Body of pancreas (tissue), 4 donors: Measurements from ENCODE around the gene PTPRJ. TPM values are rescaled to one million over a fixed set of nuclear protein-coding genes. Genes with fewer than 3 reads are reported as not detected.

Experiments
- ATAC-seq: fragments of 150-250 bp; one replicate; pipeline ENCODE4 v1.9.1; 2016
- DNase-seq, 4 donors: peaks; one replicate each; pipeline ENCODE4 v3.0.0-alpha.2; 2019
- H3K27ac ChIP-seq, 4 donors: fragments of 200-600 bp; sonication (generic); 1 replicate in 3 of 4; 2 replicates in 1 of 4; pipeline versions ENCODE4 v1.5.1 to v1.6.1; 2016 to 2019; ENCODE audit warnings: mild to moderate bottlenecking in 1 of 4, mixed read lengths in 1 of 4, moderate library complexity in 1 of 4
- H3K27me3 ChIP-seq, 2 donors: fragments of 200-600 bp; sonication (generic); one replicate each; pipeline ENCODE4 v1.6.0; 2016; ENCODE audit warnings: mild to moderate bottlenecking in 1 of 2
- H3K36me3 ChIP-seq, 2 donors: fragments of 200-600 bp; sonication (generic); replicated peaks in 1 of 2; 2 replicates each; pipeline ENCODE4 v1.5.1; 2016; ENCODE audit warnings: low read depth in 2 of 2; ENCODE audit not compliant: insufficient read depth in 1 of 2
- H3K4me1 ChIP-seq: fragments of 200-600 bp; sonication (generic); one replicate; pipeline ENCODE4 v1.6.0; 2016
- H3K4me3 ChIP-seq, 2 donors: fragments of 200-600 bp; sonication (generic); 1 replicate in 1 of 2; 2 replicates in 1 of 2; pipeline ENCODE4 v1.5.1; 2016 to 2019
- H3K9me3 ChIP-seq, 3 donors: fragments of 200-600 bp; sonication (generic); 1 replicate in 2 of 3; 2 replicates in 1 of 3; pipeline ENCODE4 v1.5.1; 2016
- POLR2A ChIP-seq, 3 donors: fragments of 450-650 bp; IDR thresholded peaks; one replicate each; pipeline ENCODE4 v1.6.1; 2016; ENCODE audit warnings: antibody characterized with exemption in 3 of 3, mild to moderate bottlenecking in 2 of 3
- WGBS, 2 donors: methylation state at CpG; one replicate each; pipeline ENCODE4 v1.1.5; 2017; 5-methylcytosine and 5-hydroxymethylcytosine counted together
- intact Hi-C: fragments of 100-400 bp; cut with DNase I; formaldehyde crosslinking; loops from one replicate; pipeline ENCODE4 v1.15.1; 2023
- total RNA-seq, 2 donors: library from RNA; depleted of rRNA; stranded (reverse); fragments of >200 nt; gene quantifications; one replicate each; pipeline ENCODE4 v1.1.0, GENCODE V29; 2016
- TF ChIP-seq, protein P1 (sequence below), 7 experiments: fragments of 450-650 bp in 4 of 7; fragments of 200-600 bp in 3 of 7; sonication (generic) in 3 of 7; IDR thresholded peaks; one replicate each; pipeline ENCODE4 v1.5.1; 2016 to 2019; ENCODE audit warnings: antibody characterized with exemption in 7 of 7

PTPRJ gene
- total RNA-seq, 2 donors from 2014 or later: 10.9 to 17.1 TPM

DNA sequence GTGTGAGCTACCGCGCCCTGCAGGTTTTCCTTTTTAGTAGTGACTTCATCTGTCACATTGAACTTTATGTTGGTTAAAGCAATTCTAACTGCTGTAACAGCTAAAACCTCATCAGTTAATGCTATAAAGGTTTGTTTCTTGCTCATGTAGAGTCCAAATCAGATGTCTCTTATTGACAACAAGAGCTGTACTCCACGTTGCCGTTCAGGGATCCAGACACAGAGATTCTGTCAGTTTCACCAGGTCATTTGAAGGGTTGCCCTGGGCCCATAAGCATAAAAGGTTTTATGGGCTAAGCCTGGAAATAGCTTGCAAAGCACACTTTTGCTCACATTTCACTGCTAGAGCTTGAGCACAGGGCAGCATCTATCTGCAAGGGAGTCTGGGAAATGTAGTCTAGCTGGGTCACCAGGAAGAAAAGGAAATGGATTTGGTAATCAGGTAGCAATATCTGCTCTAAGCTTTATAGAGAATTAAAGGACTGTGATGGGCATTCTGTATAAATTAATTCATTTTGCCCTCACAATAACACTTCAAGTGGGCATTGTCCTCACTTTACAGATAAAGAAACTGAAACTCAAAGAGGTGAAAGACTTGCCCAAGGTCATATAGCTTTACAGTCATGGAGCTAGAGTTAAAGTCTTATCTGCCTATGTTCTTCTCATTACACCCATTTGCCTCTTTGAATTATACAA lies 25.2 kb upstream of the PTPRJ start:
- intact Hi-C loops: no loop called here
- no peak for ATAC-seq
- no peaks in the 10 kb centered on the region for H3K27me3 ChIP-seq
- no peak overlapping the region for H3K4me3 ChIP-seq
- H3K9me3 ChIP-seq: no peaks in the 10 kb centered on the region
- no peaks in the 10 kb centered on the region for H3K36me3 ChIP-seq
- DNase-seq: no peak
- TF ChIP-seq, protein P1, sequence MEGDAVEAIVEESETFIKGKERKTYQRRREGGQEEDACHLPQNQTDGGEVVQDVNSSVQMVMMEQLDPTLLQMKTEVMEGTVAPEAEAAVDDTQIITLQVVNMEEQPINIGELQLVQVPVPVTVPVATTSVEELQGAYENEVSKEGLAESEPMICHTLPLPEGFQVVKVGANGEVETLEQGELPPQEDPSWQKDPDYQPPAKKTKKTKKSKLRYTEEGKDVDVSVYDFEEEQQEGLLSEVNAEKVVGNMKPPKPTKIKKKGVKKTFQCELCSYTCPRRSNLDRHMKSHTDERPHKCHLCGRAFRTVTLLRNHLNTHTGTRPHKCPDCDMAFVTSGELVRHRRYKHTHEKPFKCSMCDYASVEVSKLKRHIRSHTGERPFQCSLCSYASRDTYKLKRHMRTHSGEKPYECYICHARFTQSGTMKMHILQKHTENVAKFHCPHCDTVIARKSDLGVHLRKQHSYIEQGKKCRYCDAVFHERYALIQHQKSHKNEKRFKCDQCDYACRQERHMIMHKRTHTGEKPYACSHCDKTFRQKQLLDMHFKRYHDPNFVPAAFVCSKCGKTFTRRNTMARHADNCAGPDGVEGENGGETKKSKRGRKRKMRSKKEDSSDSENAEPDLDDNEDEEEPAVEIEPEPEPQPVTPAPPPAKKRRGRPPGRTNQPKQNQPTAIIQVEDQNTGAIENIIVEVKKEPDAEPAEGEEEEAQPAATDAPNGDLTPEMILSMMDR (IDR thresholded peaks at IDR 0.05): no peak
- TF ChIP-seq POLR2A (IDR thresholded peaks at IDR 0.05): no peak
- WGBS, 2 donors: 84 to 90% methylated on average over 4 of the region's 4 CpGs
- no peak overlapping the region for H3K27ac ChIP-seq
- no peaks in the 10 kb centered on the region for H3K4me1 ChIP-seq

DNA sequence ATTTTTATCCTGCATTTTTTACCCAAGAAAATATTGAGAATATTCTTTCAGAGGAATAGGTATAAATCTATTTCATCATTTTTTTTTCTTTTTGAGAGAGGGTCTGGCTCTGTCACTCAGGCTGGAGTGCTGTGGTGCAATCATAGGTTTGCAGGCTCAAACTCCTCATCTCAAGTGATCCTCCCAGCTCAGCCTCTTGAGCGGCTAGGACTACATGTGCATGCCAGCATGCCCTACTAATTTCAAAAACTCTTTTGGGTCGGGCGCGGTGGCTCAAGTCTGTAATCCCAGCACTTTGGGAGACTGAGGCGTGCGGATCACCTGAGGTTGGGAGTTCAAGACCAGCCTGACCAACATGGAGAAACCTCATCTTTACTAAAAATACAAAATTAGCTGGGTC lies 20.3 kb upstream of the PTPRJ start:
- no peak for DNase-seq
- Histone ChIP-seq H3K4me3 (no peak overlapping the region), H3K27ac (no peak overlapping the region), H3K36me3 (no peaks in the 10 kb centered on the region), H3K27me3 (no peaks in the 10 kb centered on the region), H3K9me3 (no peaks in the 10 kb centered on the region), H3K4me1 (no peaks in the 10 kb centered on the region)
- no peak for ATAC-seq
- TF ChIP-seq, protein P1 (IDR thresholded peaks at IDR 0.05): no peak
- no peak for TF ChIP-seq POLR2A (IDR thresholded peaks at IDR 0.05)
- 93 to 96% methylated on average over 5 to 6 of the region's 6 CpGs for WGBS, 2 donors
- intact Hi-C loops: no loop called here

DNA sequence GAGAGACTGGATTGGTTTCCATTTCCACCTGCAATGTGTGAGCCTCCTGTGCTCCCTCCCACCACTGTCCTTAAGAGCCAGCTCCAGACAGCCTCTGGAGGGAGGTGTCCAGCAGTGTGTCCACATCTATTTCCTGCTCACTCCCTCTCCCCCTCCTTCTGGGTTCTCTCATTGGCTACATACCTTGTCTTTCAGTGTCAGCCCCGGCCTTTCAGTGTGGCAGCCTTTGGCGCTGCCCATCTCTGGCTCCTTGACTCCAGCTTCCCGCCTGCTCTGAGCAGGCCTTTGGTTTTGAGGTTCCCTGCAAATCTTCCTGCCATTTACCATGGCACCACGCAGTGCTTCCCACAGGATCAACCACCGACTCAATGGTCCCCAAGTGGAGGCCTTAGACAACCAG lies 19.0 kb upstream of the PTPRJ start:
- no peaks in the 10 kb centered on the region for H3K27me3 ChIP-seq
- H3K36me3 ChIP-seq: no peaks in the 10 kb centered on the region
- no peak overlapping the region for H3K4me3 ChIP-seq
- TF ChIP-seq POLR2A (IDR thresholded peaks at IDR 0.05): no peak
- TF ChIP-seq, protein P1 (IDR thresholded peaks at IDR 0.05): no peak
- intact Hi-C loops: no loop called here
- no peak for DNase-seq
- H3K27ac ChIP-seq: no peak overlapping the region
- 95 to 98% methylated on average over 5 of the region's 5 CpGs for WGBS, 2 donors
- ATAC-seq: no peak
- H3K4me1 ChIP-seq: no peaks in the 10 kb centered on the region
- no peaks in the 10 kb centered on the region for H3K9me3 ChIP-seq

DNA sequence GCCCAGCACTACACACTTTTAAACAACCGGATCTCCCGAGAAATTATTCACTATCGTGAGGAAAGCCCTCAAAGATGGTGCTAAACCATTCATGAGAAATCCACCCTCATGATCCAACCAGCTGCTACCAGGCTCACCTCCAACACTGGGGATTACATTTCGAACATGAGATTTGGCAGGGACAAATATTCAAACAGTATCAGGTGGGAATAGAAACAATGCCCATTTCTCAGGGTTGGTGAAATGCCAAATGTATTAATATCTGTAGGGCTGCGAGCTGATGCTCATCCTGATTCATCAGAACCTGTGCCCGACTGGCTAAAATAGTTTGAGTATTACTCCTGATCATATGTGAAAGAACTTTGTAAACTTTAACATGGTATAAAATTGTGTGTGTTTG lies 15.8 kb upstream of the PTPRJ start:
- H3K36me3 ChIP-seq: no peaks in the 10 kb centered on the region
- intact Hi-C loops: no loop called here
- no peak for TF ChIP-seq POLR2A (IDR thresholded peaks at IDR 0.05)
- TF ChIP-seq, protein P1 (IDR thresholded peaks at IDR 0.05): no peak
- no peaks in the 10 kb centered on the region for H3K4me1 ChIP-seq
- no peaks in the 10 kb centered on the region for H3K9me3 ChIP-seq
- H3K4me3 ChIP-seq: no peak overlapping the region
- no peak for DNase-seq
- 88 to 89% methylated on average over 6 of the region's 6 CpGs for WGBS, 2 donors
- no peak overlapping the region for H3K27ac ChIP-seq
- ATAC-seq: no peak
- H3K27me3 ChIP-seq: no peaks in the 10 kb centered on the region
